DOHH2 (cell line): Measurements from ENCODE around the gene MCRIP1.

Experiments
- H3F3A ChIP-seq: fragments of 200-600 bp; sonication (generic), shearing (Covaris generic); 2 replicates; pipeline ENCODE4 v1.6.0; 2016; ENCODE audit warnings: antibody characterized with exemption, mild to moderate bottlenecking; ENCODE audit not compliant: control insufficient read depth, insufficient read depth
- H3K27ac ChIP-seq: fragments of 200-600 bp; sonication (generic); 2 replicates; pipeline ENCODE4 v1.5.1; 2014; ENCODE audit warnings: low read depth, mild to moderate bottlenecking, low read length, moderate library complexity
- H3K27me3 ChIP-seq: fragments of 200-600 bp; sonication (generic); 2 replicates; pipeline ENCODE4 v1.6.1; 2014; ENCODE audit warnings: mild to moderate bottlenecking, low read length, mixed read lengths; ENCODE audit not compliant: control insufficient read depth
- H3K36me3 ChIP-seq: fragments of 200-600 bp; sonication (generic); 2 replicates; pipeline ENCODE4 v1.6.1; 2014; ENCODE audit warnings: mild to moderate bottlenecking, low read length, moderate library complexity, mixed read lengths; ENCODE audit not compliant: control insufficient read depth
- H3K4me1 ChIP-seq: fragments of 200-600 bp; sonication (generic); 2 replicates; pipeline ENCODE4 v1.6.1; 2014; ENCODE audit warnings: mild to moderate bottlenecking, low read length, mixed read lengths; ENCODE audit not compliant: control insufficient read depth
- H3K4me2 ChIP-seq: fragments of 200-600 bp; sonication (generic); 2 replicates; pipeline ENCODE4 v1.6.0; 2014; ENCODE audit warnings: mild to moderate bottlenecking, low read length, moderate library complexity
- H3K4me3 ChIP-seq: fragments of 200-600 bp; sonication (generic); 2 replicates; pipeline ENCODE4 v1.5.1; 2014; ENCODE audit warnings: mild to moderate bottlenecking, low read length, mixed read lengths
- H3K79me2 ChIP-seq: fragments of 200-600 bp; sonication (generic); 2 replicates; pipeline ENCODE4 v1.6.1; 2014; ENCODE audit warnings: mild to moderate bottlenecking, low read length, mixed read lengths; ENCODE audit not compliant: control insufficient read depth
- H3K9me2 ChIP-seq: fragments of 200-600 bp; sonication (generic); replicated peaks from 2 replicates; pipeline ENCODE4 v1.6.1; 2014; ENCODE audit warnings: mild to moderate bottlenecking, low read length, mixed read lengths; ENCODE audit not compliant: control insufficient read depth
- H3K9me3 ChIP-seq: fragments of 200-600 bp; sonication (generic); 2 replicates; pipeline ENCODE4 v1.6.1; 2014; ENCODE audit warnings: antibody characterized with exemption, low read length, mixed read lengths; ENCODE audit not compliant: control insufficient read depth, insufficient read depth
- H4K20me1 ChIP-seq: fragments of 200-600 bp; sonication (generic); 2 replicates; pipeline ENCODE4 v1.6.0; 2014; ENCODE audit warnings: low read depth, mild to moderate bottlenecking, antibody characterized with exemption, low read length, moderate library complexity; ENCODE audit not compliant: control insufficient read depth, insufficient read depth
- EZH2phosphoT487 ChIP-seq: fragments of 200-600 bp; sonication (generic); IDR thresholded peaks from 2 replicates; pipeline ENCODE4 v1.6.1; 2017; ENCODE audit warnings: borderline replicate concordance, mild to moderate bottlenecking, antibody characterized with exemption, low read length, moderate library complexity, mixed read lengths
- TF ChIP-seq, protein P1 (sequence below): fragments of 200-600 bp; sonication (generic); IDR thresholded peaks from one replicate; pipeline ENCODE4 v1.5.1; 2014; ENCODE audit warnings: antibody characterized with exemption, mild to moderate bottlenecking, low read depth, low read length; ENCODE audit not compliant: poor library complexity, severe bottlenecking

MCRIP1 gene

DNA sequence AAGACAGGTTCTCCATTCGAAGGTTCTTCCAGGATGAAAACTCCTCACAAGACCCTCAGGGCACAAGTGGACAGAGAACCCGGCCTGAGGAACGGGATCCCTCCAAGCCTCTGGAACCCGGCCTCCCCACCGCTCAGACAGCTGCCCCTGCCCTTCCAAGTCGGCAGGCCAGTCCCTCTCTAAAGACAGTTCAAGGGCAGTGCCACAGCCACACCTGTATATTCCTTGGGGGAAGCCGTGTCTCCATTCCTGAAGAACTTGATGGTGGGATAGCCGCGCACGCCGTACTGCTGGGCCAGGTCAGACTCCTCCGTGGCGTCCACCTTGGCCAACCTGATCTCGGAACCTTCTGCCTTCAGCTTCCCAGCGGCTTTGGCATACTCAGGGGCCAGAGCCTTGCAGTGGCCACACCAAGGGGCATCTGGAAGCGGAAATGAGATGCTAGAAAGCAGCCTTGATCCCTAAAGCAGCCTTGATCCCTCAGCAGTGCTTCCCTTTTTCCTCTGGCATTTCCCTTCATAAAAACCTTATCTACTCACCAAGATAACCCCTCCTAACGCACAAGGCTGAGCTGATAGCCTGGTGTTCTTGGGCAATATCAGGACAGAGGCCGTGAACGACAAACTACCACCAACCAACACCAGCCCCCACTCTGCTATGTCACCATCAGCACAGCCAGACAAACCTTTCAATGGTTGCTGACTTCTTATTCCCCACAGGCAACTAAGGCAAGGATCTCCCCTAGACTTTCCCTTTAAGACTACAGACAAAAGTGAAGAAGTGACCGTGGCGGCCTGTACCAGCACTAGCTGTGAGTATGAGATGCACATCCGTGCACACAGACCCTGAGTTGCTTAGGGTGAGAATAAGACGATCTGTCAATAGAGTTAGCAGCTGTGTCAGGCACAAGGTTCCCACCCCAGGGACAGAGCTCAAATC, 26.1 kb upstream of the MCRIP1 start:
- no peak overlapping the region for H3K27ac ChIP-seq
- H4K20me1 ChIP-seq: peaks cover 28% of the 10 kb centered on the region
- H3K9me2 ChIP-seq: no peaks in the 10 kb centered on the region
- H3K79me2 ChIP-seq: peaks cover 93% of the 10 kb centered on the region
- H3K4me2 ChIP-seq: peak overlapping the region; percentile 97
- no peaks in the 10 kb centered on the region for H3K9me3 ChIP-seq
- H3K4me1 ChIP-seq: peaks cover 35% of the 10 kb centered on the region
- H3K36me3 ChIP-seq: peaks cover 83% of the 10 kb centered on the region
- no peaks in the 10 kb centered on the region for H3F3A ChIP-seq
- no peaks in the 10 kb centered on the region for H3K27me3 ChIP-seq
- peak overlapping the region; percentile 88 for H3K4me3 ChIP-seq
- no peak for TF ChIP-seq EZH2phosphoT487
- TF ChIP-seq, protein P1, sequence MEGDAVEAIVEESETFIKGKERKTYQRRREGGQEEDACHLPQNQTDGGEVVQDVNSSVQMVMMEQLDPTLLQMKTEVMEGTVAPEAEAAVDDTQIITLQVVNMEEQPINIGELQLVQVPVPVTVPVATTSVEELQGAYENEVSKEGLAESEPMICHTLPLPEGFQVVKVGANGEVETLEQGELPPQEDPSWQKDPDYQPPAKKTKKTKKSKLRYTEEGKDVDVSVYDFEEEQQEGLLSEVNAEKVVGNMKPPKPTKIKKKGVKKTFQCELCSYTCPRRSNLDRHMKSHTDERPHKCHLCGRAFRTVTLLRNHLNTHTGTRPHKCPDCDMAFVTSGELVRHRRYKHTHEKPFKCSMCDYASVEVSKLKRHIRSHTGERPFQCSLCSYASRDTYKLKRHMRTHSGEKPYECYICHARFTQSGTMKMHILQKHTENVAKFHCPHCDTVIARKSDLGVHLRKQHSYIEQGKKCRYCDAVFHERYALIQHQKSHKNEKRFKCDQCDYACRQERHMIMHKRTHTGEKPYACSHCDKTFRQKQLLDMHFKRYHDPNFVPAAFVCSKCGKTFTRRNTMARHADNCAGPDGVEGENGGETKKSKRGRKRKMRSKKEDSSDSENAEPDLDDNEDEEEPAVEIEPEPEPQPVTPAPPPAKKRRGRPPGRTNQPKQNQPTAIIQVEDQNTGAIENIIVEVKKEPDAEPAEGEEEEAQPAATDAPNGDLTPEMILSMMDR: no peak

- Histone ChIP-seq H3K9me2 (no peaks in the 10 kb centered on the region), H3K79me2 (peaks cover 92% of the 10 kb centered on the region), H3K4me1 (peaks cover 31% of the 10 kb centered on the region), H3F3A (no peaks in the 10 kb centered on the region), H3K4me3 (peak overlapping the region; percentile 88; the same call in 1 of the 2 replicates), H3K27ac (no peak overlapping the region), H3K4me2 (peak overlapping the region; percentile 97), H4K20me1 (peaks cover 26% of the 10 kb centered on the region), H3K36me3 (peaks cover 83% of the 10 kb centered on the region), H3K9me3 (no peaks in the 10 kb centered on the region), H3K27me3 (no peaks in the 10 kb centered on the region)
- TF ChIP-seq EZH2phosphoT487: no peak
- TF ChIP-seq, protein P1: no peak
Observed at GRCh38 chr17:81858170-81858966, 25.3 kb upstream of the MCRIP1 start.

DNA sequence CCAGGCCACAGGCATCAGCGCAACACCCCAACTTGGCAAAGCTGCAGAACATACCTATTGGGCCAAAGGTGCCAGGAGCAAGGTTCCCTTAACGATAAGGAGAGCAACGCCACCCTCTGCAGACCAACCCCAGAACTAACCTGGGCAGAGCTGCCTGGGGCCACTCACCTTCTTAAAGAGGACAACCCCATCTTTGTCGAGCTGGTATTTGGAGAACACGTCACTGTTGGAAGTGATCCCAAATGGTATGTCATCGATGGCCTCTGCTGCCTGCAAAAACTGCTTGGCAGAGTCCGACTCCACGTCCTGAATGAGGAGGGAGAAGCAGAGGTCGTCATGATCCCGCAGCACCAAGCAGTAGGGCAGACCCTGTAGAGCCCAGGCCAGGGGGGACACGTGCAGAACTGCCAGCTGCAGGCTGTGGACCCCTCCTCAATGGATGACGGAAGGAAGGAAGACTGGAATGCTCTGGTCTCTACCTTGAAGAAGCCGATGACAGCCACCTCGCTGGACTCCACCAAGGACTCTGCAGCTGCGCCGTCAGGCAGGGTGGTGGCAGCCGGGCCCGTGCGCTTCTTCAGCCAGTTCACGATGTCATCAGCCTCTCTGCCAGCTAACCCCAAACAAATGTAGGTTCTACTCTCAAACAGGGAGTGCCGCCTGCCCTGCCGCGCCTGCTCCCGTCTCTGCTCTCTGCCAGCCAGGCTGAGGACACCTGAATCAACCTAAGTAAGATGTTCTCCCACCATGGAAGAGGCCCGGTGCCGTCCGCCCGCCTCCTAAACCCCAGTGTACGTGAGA, 22.1 kb upstream of the MCRIP1 start:
- Histone ChIP-seq H3K9me3 (no peaks in the 10 kb centered on the region), H3K79me2 (peaks cover 86% of the 10 kb centered on the region), H3K4me1 (peaks cover 15% of the 10 kb centered on the region), H3F3A (no peaks in the 10 kb centered on the region), H3K9me2 (no peaks in the 10 kb centered on the region), H3K4me2 (no peak overlapping the region), H3K27me3 (no peaks in the 10 kb centered on the region), H3K4me3 (no peak overlapping the region), H4K20me1 (peaks cover 22% of the 10 kb centered on the region), H3K27ac (no peak overlapping the region), H3K36me3 (peaks cover 87% of the 10 kb centered on the region)
- TF ChIP-seq EZH2phosphoT487: no peak
- TF ChIP-seq, protein P1: no peak
